GM19328 (cell line): ENCODE results near the gene IRF9.

Experiments
- ATAC-seq: cut with Tn5 transposase; IDR thresholded peaks from one replicate; pipeline ENCODE4 v1.9.1; 2021; ENCODE audit warnings: mild to moderate bottlenecking, moderate library complexity; ENCODE audit not compliant: unreplicated experiment

The IRF9 gene

GRCh38 chr14:24213866-24214662, 53.0 kb downstream of the IRF9 start:
- no peak for ATAC-seq

DNA sequence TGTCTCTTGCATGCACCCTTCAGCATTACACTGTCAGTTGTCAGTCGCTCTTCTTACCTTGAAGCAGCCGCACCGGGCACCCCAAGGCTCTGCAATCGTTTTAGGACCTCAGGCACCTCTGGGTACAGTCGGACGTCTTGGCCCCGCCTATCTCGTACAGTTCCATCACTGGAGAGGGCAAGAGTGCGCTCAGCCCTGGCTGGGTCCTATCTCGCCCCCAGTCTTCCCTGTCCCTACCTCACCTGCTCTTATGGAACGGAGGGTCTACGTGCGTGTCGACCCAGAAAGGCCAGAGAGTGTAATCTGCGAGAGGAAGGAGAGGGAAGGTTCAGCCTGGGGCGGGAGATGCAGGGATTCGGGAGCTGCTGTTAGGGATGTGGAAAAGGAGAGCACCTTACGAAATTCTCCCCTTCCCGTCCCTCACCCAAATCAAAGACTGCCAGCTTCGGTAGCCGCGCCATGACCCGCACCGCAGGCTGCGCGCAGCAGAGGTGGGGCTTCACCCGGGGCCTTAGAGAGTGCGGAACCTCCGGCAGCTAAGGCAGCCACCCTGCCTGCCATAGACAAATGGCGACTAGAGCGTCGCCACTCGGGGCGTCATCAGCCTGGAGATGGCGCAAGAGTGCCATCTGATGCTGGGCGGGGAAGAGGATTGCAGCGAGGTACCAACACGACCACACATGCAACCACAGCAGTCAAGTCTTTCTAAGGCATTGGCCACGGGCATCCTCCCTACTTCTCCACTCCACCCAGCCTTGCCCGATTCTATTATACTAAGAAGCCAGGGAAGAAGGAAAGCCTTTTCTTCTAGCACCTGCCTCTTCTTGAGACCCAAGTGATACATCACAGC, 54.7 kb downstream of the IRF9 start, which contains the start of gene MDP1:
MDP1 (minus strand) TSS at position 572 of the 850 bp plus-strand sequence; CDS start at position 461, 111 bp downstream.
- peak; percentile 49 for ATAC-seq
